Immature natural killer cell (primary cell): Measurements from ENCODE around the gene CABP2. TPM values are rescaled to one million over a fixed set of nuclear protein-coding genes. Genes with fewer than 3 reads are reported as not detected.

ENCODE experiments used
- DNase-seq, 3 donors: peaks; one replicate each; pipeline ENCODE4 v3.0.0; 2022; ENCODE audit warnings: mixed read lengths in 1 of 3
- H3K27ac Mint-ChIP-seq, 6 donors: one replicate each; pipeline ENCODE4 v1.8.0; 2020; ENCODE audit warnings: mixed read lengths in 6 of 6, mild to moderate bottlenecking in 5 of 6, inconsistent platforms in 4 of 6, moderate library complexity in 3 of 6
- H3K27me3 Mint-ChIP-seq, 3 donors: one replicate each; pipeline ENCODE4 v1.8.0; 2020 to 2021; ENCODE audit warnings: low read depth in 3 of 3, mild to moderate bottlenecking in 3 of 3, mixed read lengths in 3 of 3, moderate library complexity in 3 of 3, inconsistent platforms in 1 of 3
- H3K36me3 Mint-ChIP-seq, 3 donors: one replicate each; pipeline ENCODE4 v1.8.0; 2020; ENCODE audit warnings: mixed read lengths in 3 of 3, inconsistent platforms in 2 of 3, mild to moderate bottlenecking in 2 of 3
- H3K4me1 Mint-ChIP-seq, 2 donors: one replicate each; pipeline ENCODE4 v1.8.0; 2020; ENCODE audit warnings: inconsistent platforms in 2 of 2, mild to moderate bottlenecking in 2 of 2, mixed read lengths in 2 of 2, moderate library complexity in 1 of 2
- H3K4me3 Mint-ChIP-seq, 5 donors: one replicate each; pipeline ENCODE4 v1.8.0; 2020; ENCODE audit warnings: mild to moderate bottlenecking in 5 of 5, mixed read lengths in 5 of 5, inconsistent platforms in 3 of 5, moderate library complexity in 3 of 5
- H3K9me3 Mint-ChIP-seq, 6 donors: one replicate each; pipeline ENCODE4 v1.8.0; 2020; ENCODE audit warnings: mild to moderate bottlenecking in 6 of 6, mixed read lengths in 6 of 6, inconsistent platforms in 4 of 6, moderate library complexity in 3 of 6
- polyA plus RNA-seq, 3 donors: library from polyadenylated mRNA; unstranded; fragments of 300-500 nt; fragmentation: Illumina TruSeq; gene quantifications; one replicate each; pipeline ENCODE4 v1.2.3, GENCODE V29; 2021

CABP2 gene
- polyA plus RNA-seq, 3 donors from 2014 or later = not detected

DNA sequence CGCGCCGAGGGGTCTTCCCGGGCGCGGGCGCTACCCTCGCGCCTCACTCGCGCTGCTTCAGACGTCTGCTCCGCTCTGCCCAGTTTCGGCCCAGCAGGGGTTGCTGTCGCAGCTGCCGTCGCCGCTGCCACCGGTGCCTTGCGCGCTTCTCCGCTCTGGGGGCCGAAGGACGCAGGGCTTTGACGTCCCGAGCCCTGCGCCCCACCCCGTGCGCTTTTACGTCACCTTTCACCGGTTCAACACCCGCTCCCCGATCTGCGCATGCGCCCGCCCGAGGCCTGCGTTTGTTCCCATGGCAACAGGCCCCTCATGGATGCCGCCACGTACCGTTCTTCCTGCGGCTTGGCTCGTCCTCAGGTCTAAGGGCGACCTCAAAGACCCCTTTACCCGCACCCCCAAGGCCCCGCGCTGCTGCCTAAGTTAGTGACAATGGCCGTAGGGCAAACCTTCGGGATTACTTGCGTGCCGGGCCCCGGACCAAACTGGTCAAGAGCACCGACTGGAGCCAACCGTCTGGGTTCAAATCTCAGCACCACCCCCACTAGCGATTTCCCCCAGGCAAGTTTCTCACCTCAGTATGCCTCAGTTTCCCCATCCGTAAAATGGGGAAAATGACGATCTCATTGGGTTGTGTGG, 14.6 kb downstream of the CABP2 start:
- Mint-ChIP-seq H3K36me3 (no peaks in the 10 kb centered on the region), H3K4me3 (peak overlapping the region; percentile 85 to 92 (median 90)), H3K9me3 (no peaks in the 10 kb centered on the region), H3K27ac (peak overlapping the region; percentile 93 to 98 (median 98)), H3K4me1 (peaks cover 35 to 36% of the 10 kb centered on the region in 2 donors), H3K27me3 (peaks cover 17 to 31% (median 23%) of the 10 kb centered on the region in 3 donors)
- peak; percentile 99 for DNase-seq

DNA sequence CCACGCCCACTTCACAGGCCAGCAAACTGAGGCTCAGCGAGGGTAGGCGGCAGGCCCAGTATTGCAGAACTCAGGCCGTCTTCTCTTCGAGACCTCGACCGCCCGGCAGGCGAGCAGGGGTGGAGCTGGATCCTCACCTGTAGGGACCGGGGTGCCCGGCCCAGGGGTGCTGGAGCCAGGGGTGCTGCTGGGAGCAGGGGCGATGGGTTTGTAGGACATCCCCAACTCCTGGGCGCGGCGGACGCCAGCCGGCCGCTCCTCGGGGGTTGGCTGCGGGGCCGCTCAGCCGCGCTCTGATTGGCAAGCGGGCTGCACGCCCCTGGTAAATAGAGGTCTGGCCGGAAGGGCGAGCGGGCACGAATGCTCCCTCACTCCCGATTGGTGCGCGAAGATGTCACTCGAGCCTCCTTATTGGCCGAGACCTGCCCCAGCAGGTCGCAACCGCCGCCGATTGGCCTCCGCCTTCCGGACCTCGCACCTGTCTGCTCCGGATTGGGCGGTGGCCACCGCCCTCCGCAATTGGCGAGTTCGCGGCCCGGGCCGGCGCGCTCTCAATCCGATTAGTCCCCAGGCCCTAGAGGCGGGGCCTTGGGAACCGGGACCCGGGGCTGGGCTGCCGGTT, 15.3 kb downstream of the CABP2 start, which contains the start of gene CDK2AP2:
TSS of gene CDK2AP2 (minus strand) at position 299 of the 622 bp plus-strand sequence. CDS start at position 219, 80 bp downstream.
- peak; percentile 95 to 97 (median 97) for DNase-seq
- Mint-ChIP-seq H3K9me3 (no peaks in the 10 kb centered on the region), H3K4me1 (peaks cover 39 to 40% of the 10 kb centered on the region in 2 donors), H3K4me3 (peak within 1 kb of the TSS; percentile 85 to 92 (median 90)), H3K27ac (peak within 1 kb of the TSS; percentile 96 to 98 (median 98)), H3K27me3 (peaks cover 14 to 31% (median 23%) of the 10 kb centered on the region in 3 donors), H3K36me3 (peaks cover 0 to 1% (median 0%) of the 10 kb centered on the region in 3 donors)

DNA sequence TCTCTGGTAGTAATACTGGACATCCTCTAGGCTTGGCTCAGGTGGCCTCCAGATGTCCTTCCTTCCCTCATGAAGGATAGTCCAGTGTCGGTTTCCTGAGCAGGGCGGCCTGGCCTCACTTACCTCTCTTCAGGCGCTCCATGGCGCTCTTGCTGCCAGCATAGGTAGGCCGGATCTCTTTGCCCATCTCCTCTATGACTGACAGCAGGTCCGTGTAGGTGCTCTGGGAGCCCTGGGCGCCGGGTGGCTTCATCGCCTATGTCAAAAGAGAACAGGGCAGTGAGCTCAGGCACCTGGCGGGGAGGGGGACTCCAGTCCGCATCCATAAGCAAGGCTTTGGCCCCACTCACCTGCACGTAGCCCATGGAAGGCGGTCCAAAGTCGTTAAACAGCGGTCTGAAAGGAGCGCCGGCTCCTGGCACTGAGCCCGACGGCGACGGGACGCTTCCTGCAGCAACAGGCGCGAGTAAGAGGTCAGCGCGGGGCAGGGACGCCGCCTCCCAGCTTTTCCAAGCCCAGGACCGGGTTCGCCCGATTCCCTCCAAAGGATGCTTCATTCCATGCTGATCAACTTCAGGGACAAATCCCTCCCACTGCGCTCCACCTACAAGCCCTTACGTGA, 15.9 kb downstream of the CABP2 start:
- Mint-ChIP-seq H3K9me3 (no peaks in the 10 kb centered on the region), H3K4me1 (peaks cover 43% of the 10 kb centered on the region in 2 donors), H3K4me3 (peak overlapping the region; percentile 85 to 92 (median 90)), H3K36me3 (peaks cover 0 to 5% (median 0%) of the 10 kb centered on the region in 3 donors), H3K27ac (peak overlapping the region; percentile 96 to 98 (median 98)), H3K27me3 (peaks cover 10 to 30% (median 23%) of the 10 kb centered on the region in 3 donors)
- no peak for DNase-seq

DNA sequence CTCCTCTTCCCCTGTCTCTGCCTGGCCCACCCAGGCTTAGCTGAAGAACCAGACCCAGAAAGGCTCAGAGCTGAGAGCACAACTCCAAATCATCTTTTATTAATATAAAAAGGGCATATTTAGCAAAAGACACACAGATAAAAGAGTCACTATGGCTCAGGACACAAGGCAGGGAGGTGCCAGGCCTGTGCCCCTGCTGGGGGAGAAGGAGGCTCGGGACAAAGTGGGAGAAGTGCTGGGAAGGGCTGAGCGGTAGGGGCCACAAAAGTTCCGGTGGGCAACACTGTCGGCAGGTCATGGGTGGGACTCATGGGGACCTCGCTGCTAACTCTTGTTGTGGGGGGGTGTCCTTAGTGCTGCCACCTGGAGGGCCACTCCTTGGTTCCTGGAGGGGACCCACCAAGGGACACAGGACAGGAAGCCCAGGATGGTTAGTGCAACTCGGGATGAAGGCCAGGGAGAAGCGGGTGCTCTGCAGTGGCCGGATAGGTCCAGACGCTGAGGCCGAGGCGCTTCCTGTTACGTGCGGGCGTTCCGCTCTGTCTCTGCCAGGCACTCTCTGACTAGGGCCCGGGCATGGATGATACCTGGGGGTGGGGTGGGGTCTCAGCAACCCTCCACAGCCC, 16.7 kb downstream of the CABP2 start:
- Mint-ChIP-seq H3K27me3 (peaks cover 10 to 29% (median 23%) of the 10 kb centered on the region in 3 donors), H3K9me3 (no peaks in the 10 kb centered on the region), H3K36me3 (peaks cover 0 to 5% (median 0%) of the 10 kb centered on the region in 3 donors), H3K4me3 (peak overlapping the region; percentile 89 to 93 (median 90)), H3K4me1 (peaks cover 43% of the 10 kb centered on the region in 2 donors), H3K27ac (peak overlapping the region; percentile 96 to 99 (median 98))
- peak in 1 of 3 donors; percentile 20 for DNase-seq

DNA sequence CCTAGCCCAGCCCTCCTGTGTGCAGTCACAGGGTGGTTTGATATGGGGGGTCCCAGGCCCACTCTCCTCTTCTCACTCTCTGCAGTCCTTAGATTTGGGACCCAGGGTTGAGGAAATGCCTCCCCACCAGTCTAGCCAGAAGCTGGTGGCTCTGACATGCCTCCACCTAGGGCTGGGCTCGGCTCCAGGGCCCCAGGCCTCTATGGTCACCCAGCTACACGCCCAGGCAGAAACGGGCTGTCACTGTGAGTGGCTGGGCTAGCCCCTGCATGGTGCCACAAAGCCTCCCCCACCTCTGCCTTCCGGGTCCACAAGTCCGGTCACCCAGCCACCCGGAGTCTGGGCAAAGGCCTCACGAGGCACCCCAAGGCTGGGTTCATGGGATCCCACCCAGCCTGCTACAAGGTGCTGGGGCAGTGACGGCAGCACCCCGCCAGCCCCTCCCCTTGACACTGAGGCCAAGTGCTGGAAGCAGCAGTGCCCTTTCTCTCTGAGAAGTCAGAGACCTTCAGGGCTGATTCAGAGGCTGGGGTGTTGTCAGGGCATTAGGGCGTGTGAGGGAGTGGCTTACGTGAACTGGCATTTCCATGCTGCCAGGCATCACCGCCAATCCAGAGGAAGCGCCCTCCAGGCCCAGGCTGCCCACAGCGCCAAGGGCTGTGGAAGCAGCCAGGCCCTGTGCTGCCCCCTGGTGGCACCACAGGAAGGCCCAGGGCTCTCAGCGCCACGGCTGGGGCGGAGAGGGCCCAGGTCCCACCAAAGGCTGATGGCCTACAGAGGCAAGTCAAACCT, 17.4 kb downstream of the CABP2 start:
- peaks cover 48 to 49% of the 10 kb centered on the region in 2 donors for H3K4me1 Mint-ChIP-seq
- peak overlapping the region; percentile 96 to 99 (median 98) for H3K27ac Mint-ChIP-seq
- peaks cover 5 to 9% (median 7%) of the 10 kb centered on the region in 3 donors for H3K36me3 Mint-ChIP-seq
- peak overlapping the region; percentile 86 to 93 (median 90) for H3K4me3 Mint-ChIP-seq
- H3K9me3 Mint-ChIP-seq = no peaks in the 10 kb centered on the region
- H3K27me3 Mint-ChIP-seq = peaks cover 10 to 30% (median 23%) of the 10 kb centered on the region in 3 donors
- DNase-seq = peak; percentile 82 to 87 (median 84)

DNA sequence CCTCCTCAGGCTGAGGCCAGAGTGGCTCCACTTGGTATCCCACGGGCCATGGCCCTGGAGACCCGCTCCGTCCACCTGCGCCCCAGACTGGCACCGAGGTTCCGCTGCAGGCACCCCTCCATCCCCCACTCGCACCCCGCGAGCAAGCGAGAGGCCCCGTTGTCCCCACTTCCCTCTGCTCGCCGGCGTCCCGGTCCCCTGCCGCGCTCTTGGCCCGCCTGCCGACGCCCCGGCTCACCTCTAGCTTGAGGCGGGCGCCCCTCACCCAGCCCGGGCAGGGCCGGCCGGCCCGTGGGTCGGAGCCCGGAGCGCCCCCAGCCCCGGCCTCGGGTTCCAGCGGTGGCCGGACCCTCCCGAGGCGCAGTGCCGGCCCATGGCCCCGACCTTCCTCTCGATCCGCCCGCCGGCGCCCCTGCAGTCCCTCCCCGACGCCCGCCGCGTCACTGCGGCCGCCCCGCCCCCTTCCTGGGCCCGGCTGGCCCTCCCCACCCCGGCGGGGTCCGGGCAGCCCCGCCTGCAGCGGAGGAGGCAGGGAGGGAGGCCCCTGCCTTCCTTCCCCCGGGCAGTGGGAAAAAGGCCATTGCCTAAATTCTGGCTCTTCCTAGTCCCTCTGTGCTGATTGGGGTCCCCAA, 18.2 kb downstream of the CABP2 start, which contains the start of gene PITPNM1:
TSS of gene PITPNM1 (minus strand) at position 414 of the 632 bp plus-strand sequence. CDS start 1,183 bp downstream, outside the sequence.
- peaks cover 52% of the 10 kb centered on the region in 2 donors for H3K4me1 Mint-ChIP-seq
- H3K27me3 Mint-ChIP-seq = peaks cover 10 to 31% (median 23%) of the 10 kb centered on the region in 3 donors

DNA sequence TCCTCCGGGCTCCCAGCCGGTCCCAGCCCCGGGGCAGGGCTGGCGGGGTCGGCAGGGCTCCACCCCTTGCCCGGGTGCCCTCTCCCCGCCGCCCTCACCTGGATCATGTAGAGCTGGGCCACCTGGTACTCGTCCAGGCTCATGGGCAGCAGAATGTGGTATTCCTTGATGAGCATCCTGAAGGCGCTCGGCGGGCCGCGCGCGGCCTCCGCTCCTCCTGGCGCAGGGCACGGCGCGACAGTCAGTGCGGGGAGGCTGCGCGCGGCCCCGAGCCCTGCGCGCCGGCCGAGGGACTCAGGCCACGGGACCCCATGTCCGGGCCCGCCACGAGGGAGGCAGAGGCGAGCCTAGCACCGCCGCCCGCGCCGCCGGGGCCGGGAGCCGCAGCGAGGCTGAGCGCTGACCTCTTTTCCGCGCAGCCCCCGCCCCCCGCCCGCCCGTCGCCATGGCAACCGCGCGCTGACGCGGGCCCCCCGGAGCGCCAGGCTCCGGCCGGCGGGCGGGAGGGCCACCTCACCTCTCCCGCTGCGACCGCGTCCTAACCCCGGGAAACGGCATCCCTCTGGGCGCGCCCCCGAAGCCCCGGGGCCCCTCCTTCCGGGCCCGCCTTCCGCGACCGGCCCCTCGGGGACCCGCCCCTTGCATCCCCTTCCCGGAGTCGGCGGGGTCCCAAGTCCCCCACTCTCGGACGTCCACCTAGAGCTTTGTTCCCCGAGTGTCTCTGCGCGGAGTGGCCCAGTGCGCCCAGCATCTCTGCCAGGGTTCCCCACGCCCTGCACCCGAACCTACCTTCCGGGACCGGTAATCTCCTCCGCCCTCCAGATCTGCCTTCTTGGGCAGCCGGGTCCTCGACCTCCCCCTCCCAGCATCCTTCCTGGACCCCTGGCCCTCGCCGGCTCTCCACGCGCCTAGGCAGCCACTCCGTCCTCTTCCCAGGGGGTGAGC, 19.0 kb downstream of the CABP2 start:
- Mint-ChIP-seq H3K9me3 (no peaks in the 10 kb centered on the region), H3K36me3 (peaks cover 5 to 10% (median 9%) of the 10 kb centered on the region in 3 donors), H3K27me3 (peaks cover 8 to 29% (median 23%) of the 10 kb centered on the region in 3 donors), H3K27ac (peak overlapping the region; percentile 89 to 98 (median 92)), H3K4me3 (peak overlapping the region; percentile 89 to 92 (median 92)), H3K4me1 (peaks cover 51 to 53% of the 10 kb centered on the region in 2 donors)
- DNase-seq = peak; percentile 58 to 63 (median 61)

More for the DNA sequence above, 18.2 kb downstream of the CABP2 start, which contains the start of gene PITPNM1:
- peaks cover 5 to 10% (median 9%) of the 10 kb centered on the region in 3 donors for H3K36me3 Mint-ChIP-seq
- peak; percentile 76 to 80 (median 78) for DNase-seq
- H3K27ac Mint-ChIP-seq = peak within 1 kb of the TSS; percentile 96 to 99 (median 98)
- H3K9me3 Mint-ChIP-seq = no peaks in the 10 kb centered on the region
- H3K4me3 Mint-ChIP-seq = peak within 1 kb of the TSS; percentile 90 to 93 (median 92)

DNA sequence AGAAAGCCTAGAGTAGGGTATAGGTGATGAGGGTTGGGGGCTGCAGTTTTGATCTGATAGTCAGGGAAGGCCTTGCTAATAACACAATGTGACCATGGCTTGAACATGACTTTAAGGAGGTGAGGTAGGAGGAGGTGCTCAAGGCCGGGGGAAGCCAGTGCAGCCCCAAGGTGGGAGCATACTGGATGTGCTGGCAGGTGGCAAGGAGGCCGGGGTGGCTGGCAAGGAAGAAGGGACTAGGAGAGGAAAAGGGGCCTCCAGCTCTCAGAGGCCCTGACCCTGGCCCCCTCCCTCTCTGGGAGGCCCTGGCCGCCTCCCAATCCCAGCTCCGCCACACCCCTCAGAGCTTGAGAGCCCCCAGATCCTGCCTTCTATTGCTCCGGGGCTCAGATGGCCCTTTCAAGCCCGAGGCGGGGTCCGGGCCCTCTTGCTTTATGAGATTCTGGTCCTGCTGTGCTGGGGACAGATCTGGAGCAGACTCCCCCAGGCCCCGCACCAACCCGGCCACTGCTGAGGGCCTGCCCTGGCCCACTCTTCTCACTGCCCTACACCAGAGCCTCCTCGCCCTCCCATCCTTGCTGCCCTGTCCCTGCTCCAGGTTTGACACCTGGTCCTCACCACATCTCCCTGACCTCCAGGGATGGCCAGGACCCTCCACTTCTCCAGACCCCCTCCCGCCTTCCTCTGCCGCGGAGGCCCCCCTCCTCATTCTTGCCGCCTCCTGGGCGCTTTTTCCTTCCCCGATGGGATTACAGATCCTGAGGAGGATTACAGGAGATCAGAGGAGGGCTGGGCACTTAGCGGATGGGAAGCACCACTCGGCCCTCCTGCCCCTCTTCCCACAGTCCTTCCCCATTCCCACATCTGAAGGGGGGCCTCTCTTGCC, 19.9 kb downstream of the CABP2 start:
- H3K4me3 Mint-ChIP-seq = peak overlapping the region; percentile 69 to 87 (median 78)
- DNase-seq = no peak
- no peaks in the 10 kb centered on the region for H3K9me3 Mint-ChIP-seq
- peak overlapping the region in 4 of 6 donors; percentile 48 to 90 (median 71) for H3K27ac Mint-ChIP-seq
- peaks cover 43 to 46% of the 10 kb centered on the region in 2 donors for H3K4me1 Mint-ChIP-seq
- H3K36me3 Mint-ChIP-seq = peaks cover 5 to 10% (median 9%) of the 10 kb centered on the region in 3 donors
- H3K27me3 Mint-ChIP-seq = peaks cover 0 to 25% (median 15%) of the 10 kb centered on the region in 3 donors

DNA sequence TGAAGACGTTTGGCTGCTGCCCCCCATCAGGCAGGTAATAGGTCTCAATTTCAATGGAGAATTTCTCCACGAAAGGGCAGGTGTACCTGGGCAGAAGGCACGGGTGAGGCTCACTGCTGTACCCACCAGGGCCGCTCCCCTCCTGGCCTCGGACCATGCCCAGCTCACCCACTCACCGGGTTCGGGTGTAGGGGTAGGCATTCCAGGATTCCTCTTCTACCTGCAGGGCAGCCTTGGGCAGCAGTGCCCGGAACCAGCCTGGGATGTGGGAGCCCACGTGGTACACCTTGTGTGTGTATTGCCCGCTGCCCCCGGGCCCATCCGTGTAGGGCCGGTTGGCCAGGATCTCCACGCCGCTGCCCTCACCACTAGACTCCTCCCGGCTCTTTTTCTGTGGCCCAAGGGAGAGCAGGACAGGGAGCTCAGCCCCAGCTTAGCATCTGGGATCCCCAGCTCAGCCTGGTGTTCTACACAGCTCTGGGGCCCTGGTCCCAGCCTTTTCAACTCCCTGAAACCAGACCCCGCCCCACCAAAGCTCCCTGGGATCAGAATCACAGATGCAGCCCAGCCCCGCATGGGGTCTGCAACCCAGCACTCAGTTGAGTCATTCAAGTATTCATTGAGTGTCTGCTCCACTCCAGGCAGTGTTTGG, 20.8 kb downstream of the CABP2 start:
- Mint-ChIP-seq H3K27me3 (peaks cover 0 to 18% (median 11%) of the 10 kb centered on the region in 3 donors), H3K36me3 (peaks cover 5 to 10% (median 9%) of the 10 kb centered on the region in 3 donors), H3K27ac (peak overlapping the region in 4 of 6 donors; percentile 32 to 90 (median 71)), H3K4me1 (peaks cover 38 to 43% of the 10 kb centered on the region in 2 donors), H3K9me3 (no peaks in the 10 kb centered on the region), H3K4me3 (peak overlapping the region; percentile 69 to 87 (median 78))
- DNase-seq = no peak

DNA sequence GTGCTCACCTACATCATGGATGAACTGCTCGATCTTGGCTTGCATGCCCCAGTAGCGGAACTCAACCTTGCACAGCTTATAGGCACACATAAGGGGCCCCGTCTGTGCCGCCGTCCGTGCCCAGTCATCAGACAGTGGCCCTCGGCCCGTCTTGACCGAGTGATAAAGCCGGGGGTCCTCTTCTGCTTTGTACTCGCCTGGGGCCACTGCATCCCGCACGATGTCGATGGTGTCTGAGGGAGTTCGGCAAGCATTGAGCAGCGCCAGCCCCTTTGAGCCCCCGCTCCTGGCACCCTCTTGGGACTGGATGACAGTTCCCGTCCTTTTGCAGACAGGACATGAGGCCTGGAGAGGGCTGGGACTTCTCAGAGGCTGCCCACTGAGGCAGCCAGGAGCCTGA, 21.4 kb downstream of the CABP2 start:
- Mint-ChIP-seq H3K27ac (no peak overlapping the region), H3K27me3 (peaks cover 0 to 18% (median 8%) of the 10 kb centered on the region in 3 donors), H3K4me1 (peaks cover 32 to 37% of the 10 kb centered on the region in 2 donors), H3K9me3 (no peaks in the 10 kb centered on the region), H3K4me3 (no peak overlapping the region), H3K36me3 (peaks cover 5 to 10% (median 9%) of the 10 kb centered on the region in 3 donors)
- DNase-seq = no peak
